SKM-1 (cell line): Measurements from ENCODE around the gene SPATC1L.

Experiments used
- DNase-seq: peaks from one replicate; lab custom pipeline; 2025; ENCODE audit not compliant: unreplicated experiment; lab: John Stamatoyannopoulos, UW

Gene SPATC1L

DNA sequence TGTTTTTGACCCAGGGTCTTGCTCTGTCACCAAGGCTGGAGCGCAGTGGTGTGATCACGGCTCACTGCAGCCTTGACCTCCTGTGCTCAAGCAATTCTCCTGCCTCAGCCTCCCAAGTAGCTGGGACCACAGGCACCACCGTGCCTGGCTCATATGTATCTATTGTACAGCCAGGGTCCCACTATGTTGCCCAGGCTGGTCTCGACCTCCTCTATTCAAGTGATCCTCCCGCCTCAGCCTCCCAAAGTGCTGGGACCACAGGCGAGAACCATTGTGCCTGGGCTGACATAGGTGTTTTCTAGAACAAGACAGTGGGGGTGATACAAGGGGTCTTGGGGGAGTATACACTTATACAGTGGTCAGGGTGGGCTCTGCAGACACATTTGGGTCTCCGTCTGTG lies 46.4 kb downstream of the SPATC1L start:
- no peak for DNase-seq

DNA sequence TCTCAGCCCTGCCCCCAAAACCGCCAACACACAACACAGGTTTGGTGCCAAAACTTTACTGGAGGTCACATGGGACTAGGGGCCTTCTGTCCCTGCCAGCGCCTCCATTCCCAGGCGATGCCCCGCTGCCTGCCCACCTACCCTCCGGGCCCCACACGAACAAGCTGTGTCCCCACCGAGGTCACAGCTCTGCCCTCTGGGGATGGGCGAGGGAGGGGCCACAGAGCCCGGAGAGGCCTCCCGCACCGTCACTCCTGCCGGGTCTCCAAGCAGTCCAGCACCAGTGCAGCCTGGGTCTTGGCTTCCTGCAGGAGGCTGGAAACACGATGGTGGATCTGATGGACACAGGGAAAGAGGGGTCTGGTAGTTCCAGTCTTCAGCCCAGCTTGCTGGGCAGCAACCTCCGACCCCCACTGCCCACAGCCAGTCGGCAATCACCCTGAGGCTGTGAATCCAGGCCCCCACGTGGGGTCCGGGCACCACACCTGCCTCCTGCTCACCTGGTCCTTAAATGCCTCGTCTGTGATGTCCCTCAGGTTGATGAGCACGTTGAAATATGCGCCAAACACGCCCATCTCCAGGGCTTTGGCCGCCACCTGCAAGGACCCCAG lies 47.4 kb downstream of the SPATC1L start:
- no peak for DNase-seq

DNA sequence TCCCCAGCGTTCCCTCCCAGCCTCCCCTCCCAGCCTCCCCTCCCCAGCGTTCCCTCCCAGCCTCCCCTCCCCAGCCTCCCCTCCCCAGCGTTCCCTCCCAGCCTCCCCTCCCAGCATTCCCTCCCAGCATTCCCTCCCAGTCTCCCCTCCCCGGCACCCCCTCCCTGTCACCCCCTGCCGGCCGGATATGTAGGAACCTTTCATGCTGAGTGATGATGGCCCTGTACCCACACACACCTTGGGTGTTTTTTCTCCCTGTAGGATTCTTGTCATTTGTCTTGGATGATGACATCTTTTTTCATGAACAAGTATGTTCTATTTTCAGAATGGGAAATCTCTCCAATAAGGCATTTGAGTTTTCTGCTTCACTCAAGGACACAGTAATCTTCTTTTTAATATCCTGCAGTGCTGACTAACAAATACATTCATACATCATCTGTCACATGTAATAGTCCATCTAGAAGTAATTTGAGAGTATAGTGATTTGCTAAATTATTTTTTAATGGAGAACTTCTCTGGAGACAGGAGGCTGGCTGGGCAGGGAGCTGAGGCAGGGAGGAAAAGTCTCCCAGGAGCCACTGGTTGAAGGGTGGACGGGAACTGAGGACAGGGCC lies 48.4 kb downstream of the SPATC1L start:
- DNase-seq, result no peak

DNA sequence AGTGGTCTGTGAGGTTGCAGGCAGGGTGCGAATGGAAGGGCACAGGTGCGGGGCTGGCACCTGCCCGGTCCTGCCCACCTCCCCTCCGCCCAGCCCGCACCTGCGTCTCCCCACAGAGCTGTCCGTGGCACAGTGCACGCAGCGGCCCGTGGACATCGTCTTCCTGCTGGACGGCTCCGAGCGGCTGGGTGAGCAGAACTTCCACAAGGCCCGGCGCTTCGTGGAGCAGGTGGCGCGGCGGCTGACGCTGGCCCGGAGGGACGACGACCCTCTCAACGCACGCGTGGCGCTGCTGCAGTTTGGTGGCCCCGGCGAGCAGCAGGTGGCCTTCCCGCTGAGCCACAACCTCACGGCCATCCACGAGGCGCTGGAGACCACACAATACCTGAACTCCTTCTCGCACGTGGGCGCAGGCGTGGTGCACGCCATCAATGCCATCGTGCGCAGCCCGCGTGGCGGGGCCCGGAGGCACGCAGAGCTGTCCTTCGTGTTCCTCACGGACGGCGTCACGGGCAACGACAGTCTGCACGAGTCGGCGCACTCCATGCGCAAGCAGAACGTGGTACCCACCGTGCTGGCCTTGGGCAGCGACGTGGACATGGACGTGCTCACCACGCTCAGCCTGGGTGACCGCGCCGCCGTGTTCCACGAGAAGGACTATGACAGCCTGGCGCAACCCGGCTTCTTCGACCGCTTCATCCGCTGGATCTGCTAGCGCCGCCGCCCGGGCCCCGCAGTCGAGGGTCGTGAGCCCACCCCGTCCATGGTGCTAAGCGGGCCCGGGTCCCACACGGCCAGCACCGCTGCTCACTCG lies 52.2 kb downstream of the SPATC1L start:
- DNase-seq, result no peak

DNA sequence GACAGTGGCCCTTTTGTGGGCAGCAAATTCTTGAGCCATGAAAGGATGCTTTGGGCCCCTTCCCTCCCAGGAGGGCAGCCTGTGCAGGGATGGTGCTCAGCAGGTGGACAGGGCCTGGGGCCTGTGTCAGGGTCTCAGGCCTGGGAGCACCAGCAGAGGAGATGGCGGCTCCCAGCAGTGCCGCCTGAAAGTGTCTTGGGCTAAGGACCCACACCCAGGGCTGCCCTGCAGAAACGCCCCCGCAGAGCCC lies 52.7 kb downstream of the SPATC1L start:
- DNase-seq, result no peak

DNA sequence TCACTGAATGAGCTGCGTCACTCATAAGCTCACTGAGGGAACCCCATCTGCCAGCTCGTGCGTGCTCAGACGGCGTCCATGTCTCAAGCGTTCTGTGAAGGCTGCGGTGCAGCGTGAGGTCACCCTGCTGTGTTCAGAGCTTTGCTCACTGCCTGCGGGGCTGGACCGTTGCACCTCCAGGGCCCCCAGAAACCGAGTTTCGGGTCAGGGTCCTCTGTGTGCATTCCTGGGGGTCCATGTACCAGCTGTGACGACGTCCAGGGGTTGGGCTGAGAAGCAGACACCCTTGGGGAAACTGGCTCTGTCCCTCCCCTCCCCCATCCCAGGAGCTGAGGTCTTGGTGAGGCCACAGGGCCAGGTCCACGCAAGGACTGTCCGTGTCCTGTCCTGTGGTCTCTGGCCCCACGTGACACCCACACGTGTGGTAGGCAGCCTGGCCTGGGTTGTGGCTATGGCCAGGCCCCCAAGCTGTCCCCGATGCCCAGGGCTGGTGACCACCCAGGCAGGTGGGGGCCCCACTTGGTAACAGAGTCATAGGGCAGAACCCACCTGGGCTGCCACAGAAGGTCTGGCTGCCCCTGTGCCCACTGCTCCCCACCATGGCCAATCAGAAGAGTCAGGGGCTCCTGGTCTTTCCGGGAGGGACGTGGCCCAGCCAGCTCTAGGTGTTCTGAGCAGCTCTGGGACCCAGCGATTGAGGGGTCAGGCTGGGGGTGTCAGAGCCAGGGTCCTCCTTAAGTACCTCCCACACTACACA lies 53.2 kb downstream of the SPATC1L start:
- DNase-seq, result no peak

DNA sequence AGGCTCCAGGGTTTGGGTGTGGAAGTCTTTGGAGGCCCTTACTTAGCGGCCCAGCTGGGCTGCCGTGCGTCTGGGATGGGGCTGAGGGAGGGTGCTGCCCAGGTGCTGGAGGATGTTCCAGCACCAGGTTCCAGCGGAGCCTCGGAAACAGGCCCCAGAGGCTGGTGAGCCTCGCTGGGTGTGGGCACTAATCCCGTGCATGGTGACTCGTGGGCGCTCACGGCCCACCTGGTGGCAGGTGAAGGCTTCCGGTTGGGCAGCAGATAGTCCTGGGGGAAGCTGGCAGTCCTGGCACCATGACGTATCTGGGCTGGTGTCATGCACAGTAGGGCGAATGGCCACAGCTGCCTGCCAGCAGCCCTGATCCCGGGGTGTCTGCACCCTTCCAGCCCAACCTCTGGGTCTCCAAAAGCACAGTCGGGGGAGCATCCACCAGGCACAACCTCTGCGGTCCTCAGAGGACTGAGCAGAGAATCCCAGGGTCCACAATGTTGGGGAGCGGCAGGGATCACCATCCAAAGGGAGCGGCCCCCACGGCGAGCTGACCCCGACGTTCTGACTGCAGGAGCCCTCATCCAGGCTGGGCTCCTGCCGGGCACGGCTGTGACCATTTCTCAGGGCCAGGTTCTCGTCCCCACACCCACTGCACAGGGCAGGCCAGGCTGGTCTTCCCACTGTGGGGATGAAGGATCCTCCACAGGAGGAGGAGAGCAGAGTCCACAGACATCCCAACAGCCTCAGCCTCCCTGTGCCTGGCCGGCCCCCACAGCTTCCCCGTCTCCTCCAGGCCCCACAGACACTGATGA lies 54.2 kb downstream of the SPATC1L start:
- no peak for DNase-seq

DNA sequence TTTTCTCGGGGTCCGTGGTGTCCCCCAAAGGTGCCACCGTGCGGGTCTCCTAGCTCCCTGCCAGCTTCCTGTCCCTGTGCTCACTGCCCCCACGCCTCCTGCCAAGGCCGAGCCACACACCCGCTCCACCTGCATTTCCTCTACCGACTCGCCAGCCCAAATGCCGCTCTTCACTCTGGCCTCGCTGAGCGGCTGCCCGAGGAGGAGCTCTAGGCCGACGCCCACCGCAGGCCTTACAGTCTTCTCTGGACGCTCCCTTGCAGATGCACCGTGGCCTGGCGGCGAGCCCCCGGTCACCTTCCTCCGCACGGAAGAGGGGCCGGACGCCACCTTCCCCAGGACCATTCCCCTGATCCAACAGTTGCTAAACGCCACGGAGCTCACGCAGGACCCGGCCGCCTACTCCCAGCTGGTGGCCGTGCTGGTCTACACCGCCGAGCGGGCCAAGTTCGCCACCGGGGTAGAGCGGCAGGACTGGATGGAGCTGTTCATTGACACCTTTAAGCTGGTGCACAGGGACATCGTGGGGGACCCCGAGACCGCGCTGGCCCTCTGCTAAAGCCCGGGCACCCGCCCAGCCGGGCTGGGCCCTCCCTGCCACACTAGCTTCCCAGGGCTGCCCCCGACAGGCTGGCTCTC lies 55.2 kb downstream of the SPATC1L start:
- no peak for DNase-seq

DNA sequence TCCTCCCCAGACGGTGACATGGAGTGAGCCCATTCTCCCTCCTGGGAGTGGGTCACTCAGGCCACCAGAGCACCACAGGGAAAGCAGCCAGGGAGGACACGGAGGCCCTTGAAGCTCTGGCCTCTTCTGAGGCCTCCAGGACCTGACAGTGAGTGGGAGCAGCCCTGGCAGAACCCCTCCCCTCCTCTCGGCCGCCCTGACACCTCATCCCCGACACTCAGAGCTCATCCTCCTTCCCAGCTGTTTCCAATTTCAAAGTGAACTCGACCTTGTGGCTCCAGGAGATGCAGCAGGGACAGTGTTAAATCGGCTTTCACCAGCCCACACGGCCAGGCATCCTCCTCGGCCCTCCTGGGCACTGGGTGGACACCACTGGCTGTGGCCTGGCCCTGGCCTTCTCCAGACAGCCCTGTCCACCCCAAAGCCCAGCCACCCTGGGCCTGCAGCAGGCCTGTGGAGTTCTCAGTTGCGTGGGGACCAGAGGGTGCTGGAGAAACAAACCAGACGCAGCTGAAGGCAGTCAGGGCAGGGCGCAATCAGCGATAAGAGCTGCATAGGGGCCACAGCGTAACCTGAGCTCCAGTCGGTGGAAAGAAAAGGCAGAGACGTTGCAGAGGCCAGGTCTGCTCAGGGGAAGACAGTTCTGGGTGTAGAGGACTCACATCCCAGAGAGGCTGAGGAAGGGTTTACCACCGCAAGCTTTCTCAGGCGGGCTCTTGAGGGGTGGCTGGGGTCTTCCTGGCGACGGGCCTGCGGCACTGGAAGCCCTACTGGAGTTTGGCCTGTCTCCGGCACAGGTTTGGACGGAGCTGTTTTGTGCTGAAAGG lies 55.9 kb downstream of the SPATC1L start:
- no peak for DNase-seq

DNA sequence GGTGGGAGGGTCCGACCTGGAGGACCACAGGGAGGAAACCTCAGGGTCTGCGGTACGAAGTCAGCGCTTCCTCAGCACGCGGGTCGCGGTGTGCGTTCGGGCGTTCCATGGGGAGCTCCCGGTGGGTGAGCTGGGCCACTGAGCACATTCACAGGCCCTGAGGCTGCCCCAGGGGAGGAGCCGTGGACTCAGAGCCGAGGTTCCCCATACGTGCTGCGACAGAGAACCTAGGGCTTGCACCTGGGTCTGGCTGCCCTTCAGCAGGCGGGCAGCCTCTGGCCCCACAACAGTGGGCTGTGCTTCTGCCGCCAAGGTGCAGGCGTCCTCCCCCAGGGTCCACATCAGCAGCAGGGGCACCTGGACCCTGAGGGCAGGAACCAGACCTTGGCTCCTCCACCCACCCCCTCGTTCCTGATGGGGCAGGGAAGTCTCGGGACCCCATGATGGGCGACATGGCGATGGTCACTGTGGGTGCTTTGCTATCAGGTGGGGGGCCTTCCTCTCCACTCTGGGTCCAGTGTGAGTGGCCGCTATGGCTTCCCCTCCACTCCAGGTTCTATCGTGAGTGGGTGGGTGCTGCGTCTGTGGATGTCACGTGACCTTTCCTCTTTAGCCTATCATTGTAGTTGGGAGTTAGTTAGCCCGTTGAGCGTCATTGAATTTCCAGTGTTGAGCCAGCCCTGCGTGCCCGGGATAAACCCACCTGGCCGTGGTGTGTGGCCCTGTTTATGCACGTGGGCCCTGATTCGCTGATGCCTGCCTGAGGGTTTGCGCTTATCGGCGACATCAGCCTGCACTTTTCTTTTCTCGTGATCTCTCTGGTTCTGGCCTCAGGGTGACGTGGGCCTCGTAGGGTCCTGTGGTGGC lies 56.8 kb downstream of the SPATC1L start:
- DNase-seq, result no peak

DNA sequence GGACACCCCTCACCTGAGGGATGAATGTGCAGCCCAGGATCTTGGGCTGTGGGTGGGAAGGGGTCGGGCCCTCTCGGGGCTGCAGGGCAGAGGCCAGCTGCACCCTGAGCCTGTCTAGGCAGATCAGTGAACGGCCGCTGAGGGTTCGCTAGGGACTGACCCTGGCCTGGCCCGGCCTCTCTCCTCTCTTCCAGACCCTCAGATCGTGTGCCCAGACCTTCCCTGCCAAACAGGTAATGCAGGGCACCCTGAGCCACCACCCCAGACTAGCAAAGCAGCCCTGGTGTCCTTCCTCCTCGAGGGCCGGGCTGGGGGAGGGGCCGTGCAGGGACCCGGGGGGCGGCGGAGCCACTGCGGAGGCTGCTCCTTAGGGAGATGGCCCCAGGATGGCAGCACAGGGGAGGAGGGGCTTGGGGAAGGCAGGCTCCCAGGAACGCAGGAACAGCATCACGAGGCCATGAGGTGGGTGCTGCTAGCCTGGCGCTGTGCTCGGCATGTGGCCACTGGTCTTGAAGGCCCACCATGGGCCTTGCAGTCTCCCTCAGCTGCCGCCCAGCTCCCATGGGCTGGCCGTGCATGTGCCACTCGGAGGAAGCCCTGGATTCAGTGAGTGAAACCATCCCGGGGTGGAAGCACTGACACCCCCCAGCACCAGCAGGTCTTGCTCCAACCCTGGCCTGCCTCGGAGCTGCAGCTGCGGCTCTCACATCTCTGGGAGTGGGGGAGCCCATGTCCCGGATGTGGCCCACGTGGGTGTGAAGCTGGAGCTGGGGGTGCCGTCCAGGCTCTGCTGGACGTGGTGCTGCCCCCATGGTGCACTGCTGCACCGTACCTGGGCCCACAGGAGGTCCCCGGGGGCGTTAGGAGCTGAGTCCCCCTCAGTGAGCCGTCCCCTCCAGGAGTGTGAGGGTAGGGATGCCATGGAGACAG lies 57.7 kb downstream of the SPATC1L start:
- DNase-seq, result no peak

DNA sequence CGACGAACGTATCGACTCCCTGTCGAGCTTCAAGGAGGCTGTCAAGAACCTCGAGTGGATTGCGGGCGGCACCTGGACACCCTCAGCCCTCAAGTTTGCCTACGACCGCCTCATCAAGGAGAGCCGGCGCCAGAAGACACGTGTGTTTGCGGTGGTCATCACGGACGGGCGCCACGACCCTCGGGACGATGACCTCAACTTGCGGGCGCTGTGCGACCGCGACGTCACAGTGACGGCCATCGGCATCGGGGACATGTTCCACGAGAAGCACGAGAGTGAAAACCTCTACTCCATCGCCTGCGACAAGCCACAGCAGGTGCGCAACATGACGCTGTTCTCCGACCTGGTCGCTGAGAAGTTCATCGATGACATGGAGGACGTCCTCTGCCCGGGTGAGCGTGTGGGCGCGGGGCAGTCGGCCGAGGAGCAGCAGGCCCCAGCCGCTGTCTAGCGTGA lies 58.4 kb downstream of the SPATC1L start:
- DNase-seq, result no peak

DNA sequence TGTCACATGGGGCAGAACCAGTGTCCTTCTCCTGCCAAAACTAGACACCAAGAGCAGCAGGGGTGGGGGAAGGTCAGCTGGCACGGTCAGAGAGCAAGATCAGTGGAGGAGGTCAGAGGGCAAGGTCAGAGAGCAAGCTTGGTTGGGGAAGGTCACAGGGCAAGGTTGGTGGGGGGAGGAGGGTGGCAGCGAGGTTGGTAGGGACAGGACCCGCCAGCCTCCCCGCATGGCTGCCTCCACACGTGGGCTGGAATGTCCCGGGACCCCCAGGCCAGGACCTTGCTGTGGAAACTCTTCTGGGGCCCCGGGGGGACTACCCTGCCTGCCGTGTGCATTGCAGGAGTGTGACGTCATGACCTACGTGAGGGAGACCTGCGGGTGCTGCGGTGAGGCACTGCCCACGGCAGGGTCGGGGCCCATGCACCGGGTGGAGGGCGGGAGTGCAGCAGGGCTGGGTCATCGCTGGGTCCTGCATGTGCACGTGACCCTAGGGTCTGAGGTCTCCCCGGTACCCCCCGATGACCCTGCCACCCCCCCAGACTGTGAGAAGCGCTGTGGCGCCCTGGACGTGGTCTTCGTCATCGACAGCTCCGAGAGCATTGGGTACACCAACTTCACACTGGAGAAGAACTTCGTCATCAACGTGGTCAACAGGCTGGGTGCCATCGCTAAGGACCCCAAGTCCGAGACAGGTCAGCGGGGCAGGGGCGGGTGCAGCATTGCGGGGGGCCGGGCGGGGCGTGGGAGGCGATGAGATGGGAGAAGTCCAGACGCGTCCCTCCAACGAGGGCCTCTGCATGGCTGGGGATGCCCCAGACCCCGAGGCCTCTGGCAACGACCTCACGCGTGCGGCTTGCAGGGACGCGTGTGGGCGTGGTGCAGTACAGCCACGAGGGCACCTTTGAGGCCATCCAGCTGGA lies 59.1 kb downstream of the SPATC1L start:
- DNase-seq, result no peak

DNA sequence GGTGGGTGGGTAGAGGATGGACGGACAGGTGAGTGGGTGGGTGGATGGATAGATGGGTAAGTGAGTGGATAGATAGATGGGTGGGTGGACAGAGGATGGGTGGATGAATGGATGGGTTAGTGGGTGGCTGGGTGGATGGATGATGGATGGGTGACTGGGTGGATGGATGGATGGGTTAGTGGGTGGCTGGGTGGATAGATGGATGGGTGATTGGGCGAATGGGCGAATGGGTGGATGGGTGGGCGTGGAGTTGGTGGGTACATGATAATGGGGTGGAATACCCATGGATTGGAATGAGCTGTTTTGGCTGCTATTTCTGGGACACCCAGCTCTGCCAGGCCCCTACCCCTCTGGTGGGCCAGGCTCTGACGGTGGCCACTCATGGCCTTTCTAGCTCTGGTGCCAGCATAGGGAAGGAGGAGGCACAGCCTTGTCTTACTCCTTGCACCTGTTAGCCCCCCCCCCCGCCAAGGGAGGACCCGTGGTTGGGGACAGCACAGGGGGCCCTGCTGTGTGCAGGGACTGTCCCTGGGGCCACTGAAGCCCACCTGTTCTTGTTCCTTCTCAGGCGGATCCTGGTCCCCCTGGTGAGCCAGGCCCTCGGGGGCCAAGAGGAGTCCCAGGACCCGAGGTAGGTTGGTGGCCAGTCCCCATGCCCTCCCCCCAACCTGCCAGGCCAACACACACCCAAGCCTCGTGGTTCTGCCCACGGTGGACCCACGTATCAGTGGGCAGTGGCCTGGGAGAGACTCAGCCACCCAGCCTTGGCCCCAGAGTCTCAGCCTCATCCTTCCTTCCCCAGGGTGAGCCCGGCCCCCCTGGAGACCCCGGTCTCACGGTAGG lies 60.0 kb downstream of the SPATC1L start:
- DNase-seq, result no peak

DNA sequence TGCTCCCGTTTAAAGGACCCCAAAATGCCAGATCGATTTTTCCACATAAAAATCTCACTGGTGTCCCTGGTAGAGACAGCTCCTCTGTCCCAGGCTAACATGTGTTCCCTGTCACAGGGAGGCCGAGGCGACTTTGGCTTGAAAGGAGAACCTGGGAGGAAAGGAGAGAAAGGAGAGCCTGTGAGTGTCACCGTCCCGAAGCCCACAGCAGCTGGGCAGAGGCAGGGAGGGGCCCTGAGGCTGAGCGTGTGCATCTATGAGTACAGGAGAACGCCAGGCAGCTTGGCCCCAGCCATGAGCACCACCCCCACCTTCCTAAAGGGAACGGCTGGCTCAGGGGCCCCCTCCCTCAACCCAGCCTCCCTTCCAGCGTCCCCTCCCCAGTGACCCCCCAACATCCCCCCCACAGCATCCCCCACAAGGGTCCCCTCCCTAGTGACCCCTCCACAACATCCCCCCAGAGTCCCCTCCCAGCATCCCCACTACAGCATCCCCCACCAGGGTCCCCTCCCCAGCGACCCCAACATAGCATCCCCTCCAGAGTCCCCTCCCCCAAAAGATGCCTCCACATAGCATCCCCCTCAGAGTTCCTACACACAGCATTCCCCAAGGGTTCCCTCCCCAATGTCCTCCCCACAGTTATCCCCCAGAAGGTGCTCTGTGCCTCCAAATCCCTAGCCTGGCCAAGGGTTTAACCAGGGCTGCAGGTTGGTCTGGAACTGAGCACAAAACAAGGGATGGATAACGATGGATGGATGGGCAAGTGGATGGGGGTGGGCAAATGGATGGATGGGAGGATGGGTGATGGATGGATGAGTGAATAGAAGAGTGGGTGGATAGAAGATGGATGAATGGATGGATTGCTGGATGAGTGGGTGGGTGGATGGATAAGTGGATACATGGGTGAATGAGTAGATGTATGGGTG lies 61.2 kb downstream of the SPATC1L start:
- DNase-seq, result no peak
